Skeletal muscle tissue (tissue), 4 donors: ENCODE measurements around the gene CYP4F3. TPM values are rescaled to one million over a fixed set of nuclear protein-coding genes. Genes with fewer than 3 reads are reported as not detected.
"Not testable (repeated sequence)": the region's sequence is repeated elsewhere in the genome, so short reads cannot be mapped to it uniquely, and the experiment has no call there.

Experiments used
- H3K27ac ChIP-seq: one replicate; pipeline ENCODE4 v1.7.0; 2013; ENCODE audit warnings: mild to moderate bottlenecking, low read depth, low read length, inconsistent platforms
- H3K27me3 ChIP-seq, 3 donors: one replicate each; pipeline ENCODE4 v1.7.0; 2013; ENCODE audit warnings: low read length in 3 of 3; ENCODE audit not compliant: control insufficient read depth in 3 of 3, insufficient read depth in 3 of 3
- H3K36me3 ChIP-seq, 3 donors: one replicate each; pipeline ENCODE4 v1.7.0; 2013; ENCODE audit warnings: low read length in 3 of 3; ENCODE audit not compliant: control insufficient read depth in 3 of 3, insufficient read depth in 3 of 3
- H3K4me1 ChIP-seq, 3 donors: one replicate each; pipeline ENCODE4 v1.7.0; 2013; ENCODE audit warnings: low read length in 3 of 3, mild to moderate bottlenecking in 3 of 3; ENCODE audit not compliant: control insufficient read depth in 3 of 3, insufficient read depth in 3 of 3
- H3K4me3 ChIP-seq, 3 donors: one replicate each; pipeline ENCODE4 v1.7.0; 2013; ENCODE audit warnings: low read length in 3 of 3
- H3K9ac ChIP-seq, 3 donors: one replicate each; pipeline ENCODE4 v1.7.0; 2013; ENCODE audit warnings: low read length in 3 of 3, mild to moderate bottlenecking in 3 of 3, moderate library complexity in 2 of 3, low read depth in 1 of 3
- H3K9me3 ChIP-seq, 3 donors: one replicate each; pipeline ENCODE4 v1.7.0; 2013; ENCODE audit warnings: low read length in 3 of 3; ENCODE audit not compliant: control insufficient read depth in 3 of 3
- total RNA-seq: library from RNA; depleted of rRNA; stranded (reverse); fragments of >200 nt; gene quantifications from one replicate; pipeline ENCODE4 v1.2.3, GENCODE V29; 2014
- donor health status: Osteomylitis.

The CYP4F3 gene
- total RNA-seq, 1 donor from 2014 or later, result 0.52 TPM

DNA sequence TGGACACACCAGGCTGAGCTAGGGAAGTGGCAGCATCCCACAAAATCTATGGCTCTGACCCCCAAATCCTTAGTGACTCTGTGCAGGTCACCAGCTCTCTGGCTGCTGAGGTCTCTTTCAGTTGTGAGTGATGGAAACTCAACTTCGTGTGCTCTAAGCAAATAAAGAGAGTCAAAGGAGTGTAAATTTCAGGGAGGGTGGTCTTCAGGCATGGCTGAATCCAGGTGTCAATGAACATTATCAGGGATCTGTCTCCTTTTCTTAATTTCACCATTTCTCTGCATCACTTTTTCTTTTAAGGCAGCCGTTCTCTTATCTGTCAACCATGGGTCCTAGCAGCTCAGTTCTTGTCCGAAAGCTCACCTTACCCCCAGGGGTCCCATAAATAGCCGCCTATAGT is 38.4 kb downstream of the CYP4F3 start:
- peaks cover 0 to 4% (median 0%) of the 10 kb centered on the region in 3 donors for H3K36me3 ChIP-seq
- no peak overlapping the region for H3K9ac ChIP-seq
- H3K9me3 ChIP-seq, result no peaks in the 10 kb centered on the region
- no peaks in the 10 kb centered on the region for H3K27me3 ChIP-seq
- no peaks in the 10 kb centered on the region for H3K4me1 ChIP-seq
- no peak overlapping the region for H3K27ac ChIP-seq
- no peak overlapping the region for H3K4me3 ChIP-seq

DNA sequence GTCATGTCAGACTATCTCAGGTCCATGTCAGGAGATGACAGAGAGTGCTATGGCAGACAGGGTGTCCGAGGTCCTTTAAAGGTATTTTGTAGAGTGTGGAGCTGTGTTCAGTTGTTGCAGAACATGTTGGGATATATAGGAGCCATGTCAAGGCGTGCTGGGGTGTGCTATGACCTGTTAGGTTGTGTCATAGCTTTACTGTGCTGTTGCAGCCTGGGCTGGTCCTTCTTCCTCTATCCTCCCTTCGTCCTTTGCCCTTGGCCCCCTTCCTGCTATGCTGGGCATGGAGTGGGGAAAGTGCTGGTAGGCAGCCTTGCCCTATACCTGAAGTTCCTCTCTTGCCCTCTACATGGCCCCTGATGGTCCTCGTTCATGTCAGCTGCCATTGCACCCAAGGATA is 39.2 kb downstream of the CYP4F3 start:
- H3K27me3 ChIP-seq, H3K36me3 ChIP-seq, H3K4me3 ChIP-seq, H3K9me3 ChIP-seq, H3K9ac ChIP-seq, H3K27ac ChIP-seq, H3K4me1 ChIP-seq: not testable (repeated sequence)

DNA sequence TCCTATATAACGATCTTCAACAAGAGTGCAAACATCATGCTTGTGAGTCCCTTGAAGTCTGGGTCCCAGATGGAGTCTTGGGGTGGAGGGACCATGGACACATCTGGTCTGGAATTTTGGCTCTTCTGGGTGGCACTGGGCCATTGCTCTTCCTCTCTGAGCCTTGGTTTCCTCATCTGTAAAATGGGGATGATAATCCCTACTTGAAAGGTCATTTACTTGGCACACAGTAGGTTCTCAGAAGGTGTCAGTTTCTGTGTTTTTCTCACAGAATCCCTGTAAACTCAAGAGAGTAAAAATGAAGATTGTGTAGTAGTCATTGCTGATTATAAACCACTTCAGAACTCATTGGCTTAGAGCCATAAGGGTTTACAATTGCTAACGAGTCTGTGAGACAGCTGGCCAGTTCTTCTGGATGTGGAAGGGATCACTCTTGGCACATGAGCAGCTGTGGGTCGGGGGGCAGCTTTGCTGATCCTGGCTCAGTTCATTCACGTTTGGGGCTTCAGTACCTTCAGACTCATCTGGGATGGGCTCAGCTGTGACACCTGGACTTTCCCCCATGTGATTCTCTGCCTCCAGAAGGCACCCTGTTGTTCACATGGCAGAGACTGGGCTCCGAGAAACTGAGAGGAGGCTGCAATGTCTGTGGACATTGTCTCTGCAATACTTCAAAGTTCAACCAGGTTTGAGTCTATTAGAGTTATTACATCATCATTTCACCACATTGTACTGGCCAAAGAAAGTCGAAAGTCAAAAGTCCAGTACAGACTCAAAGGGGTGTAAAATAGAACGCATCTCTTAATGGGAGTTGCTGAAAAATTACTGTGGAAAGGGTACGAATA is 40.0 kb downstream of the CYP4F3 start:
- H3K36me3 ChIP-seq, result peaks cover 0 to 4% (median 0%) of the 10 kb centered on the region in 3 donors
- H3K4me3 ChIP-seq, result no peak overlapping the region
- H3K9ac ChIP-seq, result no peak overlapping the region
- no peaks in the 10 kb centered on the region for H3K4me1 ChIP-seq
- H3K27ac ChIP-seq, result no peak overlapping the region
- no peaks in the 10 kb centered on the region for H3K9me3 ChIP-seq
- no peaks in the 10 kb centered on the region for H3K27me3 ChIP-seq

DNA sequence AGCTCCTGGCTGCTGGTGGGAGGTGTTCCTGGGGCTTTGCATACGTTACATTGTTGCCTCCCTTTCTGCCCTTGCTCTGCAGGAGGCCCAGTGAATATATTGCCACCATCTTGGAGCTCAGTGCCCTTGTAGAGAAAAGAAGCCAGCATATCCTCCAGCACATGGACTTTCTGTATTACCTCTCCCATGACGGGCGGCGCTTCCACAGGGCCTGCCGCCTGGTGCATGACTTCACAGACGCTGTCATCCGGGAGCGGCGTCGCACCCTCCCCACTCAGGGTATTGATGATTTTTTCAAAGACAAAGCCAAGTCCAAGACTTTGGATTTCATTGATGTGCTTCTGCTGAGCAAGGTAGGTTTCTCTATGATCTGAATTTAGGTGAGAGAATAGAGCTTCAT is 42.7 kb downstream of the CYP4F3 start:
- Histone ChIP-seq H3K36me3 (peaks cover 0 to 4% (median 0%) of the 10 kb centered on the region in 3 donors), H3K27ac (no peak overlapping the region), H3K9me3 (peaks cover 0 to 3% (median 0%) of the 10 kb centered on the region in 3 donors), H3K9ac (no peak overlapping the region), H3K4me1 (no peaks in the 10 kb centered on the region), H3K27me3 (no peaks in the 10 kb centered on the region), H3K4me3 (no peak overlapping the region)

DNA sequence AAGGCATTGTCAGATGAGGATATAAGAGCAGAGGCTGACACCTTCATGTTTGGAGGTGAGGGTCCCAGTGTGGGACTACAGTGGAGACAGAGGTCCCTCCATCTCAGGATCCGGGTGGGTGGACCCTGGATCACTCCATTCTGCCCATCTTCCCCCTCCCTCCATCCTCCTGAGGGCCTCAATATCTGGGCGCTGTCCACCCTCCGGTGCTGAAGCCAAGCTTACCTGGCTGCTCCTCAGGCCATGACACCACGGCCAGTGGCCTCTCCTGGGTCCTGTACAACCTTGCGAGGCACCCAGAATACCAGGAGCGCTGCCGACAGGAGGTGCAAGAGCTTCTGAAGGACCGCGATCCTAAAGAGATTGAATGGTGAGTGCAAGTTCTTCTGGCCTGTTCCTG is 44.1 kb downstream of the CYP4F3 start:
- peaks cover 0 to 4% (median 0%) of the 10 kb centered on the region in 3 donors for H3K36me3 ChIP-seq

DNA sequence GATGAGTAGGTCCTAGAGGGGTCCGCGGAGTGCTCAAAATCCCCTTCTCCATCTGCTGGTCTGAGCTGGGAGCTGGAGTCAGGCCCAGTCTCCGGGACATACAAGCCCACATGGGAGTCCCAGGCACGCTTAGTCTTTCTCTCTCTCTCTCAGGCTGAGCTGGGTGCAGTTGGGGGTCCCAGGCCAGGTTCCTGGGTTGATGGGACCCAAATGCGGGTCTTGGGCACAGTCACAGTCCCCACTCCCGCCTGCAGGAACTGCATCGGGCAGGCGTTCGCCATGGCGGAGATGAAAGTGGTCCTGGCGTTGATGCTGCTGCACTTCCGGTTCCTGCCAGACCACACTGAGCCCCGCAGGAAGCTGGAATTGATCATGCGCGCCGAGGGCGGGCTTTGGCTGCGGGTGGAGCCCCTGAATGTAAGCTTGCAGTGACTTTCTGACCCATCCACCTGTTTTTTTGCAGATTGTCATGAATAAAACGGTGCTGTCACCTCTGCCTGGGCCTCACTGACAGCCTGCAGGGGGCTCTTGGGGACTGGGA is 56.0 kb downstream of the CYP4F3 start:
- H3K4me1 ChIP-seq, result no peaks in the 10 kb centered on the region
- no peak overlapping the region for H3K9ac ChIP-seq
- H3K27ac ChIP-seq, result no peak overlapping the region
- no peaks in the 10 kb centered on the region for H3K9me3 ChIP-seq
- no peak overlapping the region for H3K4me3 ChIP-seq
- H3K36me3 ChIP-seq, result no peaks in the 10 kb centered on the region
- H3K27me3 ChIP-seq, result peaks cover 0 to 4% (median 0%) of the 10 kb centered on the region in 3 donors

More for the DNA sequence above, 44.1 kb downstream of the CYP4F3 start:
- Histone ChIP-seq H3K9me3 (peaks cover 0 to 3% (median 0%) of the 10 kb centered on the region in 3 donors), H3K9ac (no peak overlapping the region), H3K27ac (no peak overlapping the region), H3K4me3 (no peak overlapping the region), H3K4me1 (no peaks in the 10 kb centered on the region), H3K27me3 (no peaks in the 10 kb centered on the region)

DNA sequence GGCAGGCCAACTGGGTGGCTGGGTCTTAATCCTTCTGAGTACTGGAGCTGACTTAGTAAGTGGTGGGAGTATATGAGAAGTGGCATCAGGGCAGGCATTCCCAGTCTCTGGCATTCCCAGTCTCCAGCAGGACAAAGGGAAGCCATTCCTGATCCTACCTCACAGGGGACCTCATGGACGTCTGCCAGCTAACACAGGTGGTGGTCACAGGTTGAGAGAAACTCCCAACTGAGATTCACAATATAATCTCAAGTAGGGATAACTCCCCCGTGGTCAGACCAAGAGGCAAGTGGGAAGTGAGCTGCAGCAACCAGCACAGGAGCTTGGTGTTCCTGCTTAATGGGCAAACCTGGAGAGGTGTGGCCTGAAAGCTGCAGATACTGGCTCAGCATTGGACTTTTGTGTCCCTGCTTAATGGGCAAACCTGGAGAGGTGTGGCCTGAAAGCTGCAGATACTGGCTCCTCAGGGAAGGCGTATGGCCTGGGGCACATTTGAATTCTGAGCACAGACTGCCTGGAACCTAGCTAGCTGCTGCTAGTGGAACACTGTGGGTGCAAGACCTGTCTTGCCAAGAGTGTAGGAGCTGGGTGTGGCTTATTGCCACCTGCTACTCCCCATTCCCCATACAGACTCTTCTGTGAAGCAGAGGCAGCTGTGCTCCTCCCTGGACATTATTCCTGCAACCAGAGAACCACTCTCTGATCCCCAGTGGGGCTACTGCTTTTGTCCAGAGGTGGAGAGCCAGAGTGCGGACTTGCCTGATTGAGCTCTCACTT is 61.2 kb downstream of the CYP4F3 start:
- H3K27ac ChIP-seq, result no peak overlapping the region
- H3K4me3 ChIP-seq, result no peak overlapping the region
- no peaks in the 10 kb centered on the region for H3K36me3 ChIP-seq
- H3K9me3 ChIP-seq, result peaks cover 0 to 4% (median 0%) of the 10 kb centered on the region in 3 donors
- no peak overlapping the region for H3K9ac ChIP-seq
- peaks cover 0 to 4% (median 3%) of the 10 kb centered on the region in 3 donors for H3K4me1 ChIP-seq
- no peaks in the 10 kb centered on the region for H3K27me3 ChIP-seq

DNA sequence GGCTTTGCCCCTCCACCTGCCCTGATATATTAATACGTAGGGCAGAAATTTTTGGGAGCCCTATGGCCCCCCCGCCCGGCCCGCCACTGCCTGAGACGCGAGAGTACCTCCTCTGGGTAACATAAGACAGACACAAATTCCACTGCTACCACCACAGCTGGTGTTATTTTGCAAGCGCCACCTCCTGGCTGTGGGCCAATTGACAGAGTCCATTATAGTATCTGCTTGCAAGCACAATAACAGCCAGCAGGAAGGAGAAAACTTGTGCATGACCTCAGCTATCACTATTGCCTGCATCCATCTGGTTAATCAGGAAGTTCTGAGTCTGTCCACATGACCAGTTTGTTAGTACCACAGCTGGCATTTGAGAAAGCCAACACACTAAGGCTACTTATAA is 61.8 kb downstream of the CYP4F3 start:
- H3K27me3 ChIP-seq, result no peaks in the 10 kb centered on the region
- no peaks in the 10 kb centered on the region for H3K36me3 ChIP-seq
- peaks cover 0 to 4% (median 3%) of the 10 kb centered on the region in 3 donors for H3K4me1 ChIP-seq
- no peak overlapping the region for H3K4me3 ChIP-seq
- H3K9me3 ChIP-seq, result peaks cover 0 to 4% (median 0%) of the 10 kb centered on the region in 3 donors
- no peak overlapping the region for H3K27ac ChIP-seq
- no peak overlapping the region for H3K9ac ChIP-seq
